HG02623 (cell line): ENCODE measurements around the gene ACOXL.

Experiments used
- ATAC-seq: cut with Tn5 transposase; IDR thresholded peaks from one replicate; pipeline ENCODE4 v1.9.1; 2021; ENCODE audit warnings: moderate library complexity; ENCODE audit not compliant: unreplicated experiment

Gene ACOXL

GRCh38 chr2:110718382-110718781 is 14.0 kb upstream of the ACOXL start:
- ATAC-seq = no peak

- ATAC-seq = no peak
These were observed 13.4 kb upstream of the ACOXL start for GRCh38 chr2:110718990-110719389.

GRCh38 chr2:110720547-110720946 is 11.8 kb upstream of the ACOXL start:
- no peak for ATAC-seq

- no peak for ATAC-seq
These were observed 7.6 kb upstream of the ACOXL start for GRCh38 chr2:110724820-110725219.

GRCh38 chr2:110725370-110725769 is 7.0 kb upstream of the ACOXL start:
- ATAC-seq = no peak

GRCh38 chr2:110725859-110726258 is 6.5 kb upstream of the ACOXL start:
- no peak for ATAC-seq

GRCh38 chr2:110726285-110726684 is 6.1 kb upstream of the ACOXL start:
- ATAC-seq = no peak

GRCh38 chr2:110727923-110728322 is 4.5 kb upstream of the ACOXL start:
- ATAC-seq = no peak

GRCh38 chr2:110729106-110729505 is 3.3 kb upstream of the ACOXL start:
- ATAC-seq = no peak

- no peak for ATAC-seq
These were observed 1.3 kb upstream of the ACOXL start for GRCh38 chr2:110731064-110731463.

- no peak for ATAC-seq
These were observed 3.0 kb downstream of the ACOXL start for GRCh38 chr2:110735366-110735765.

- ATAC-seq = no peak
These were observed 5.4 kb downstream of the ACOXL start for GRCh38 chr2:110737783-110738182.

- ATAC-seq = no peak
These were observed 8.5 kb downstream of the ACOXL start for GRCh38 chr2:110740747-110741349.

- ATAC-seq = no peak
These were observed 9.2 kb downstream of the ACOXL start for GRCh38 chr2:110741491-110741980.

- no peak for ATAC-seq
These were observed 10.0 kb downstream of the ACOXL start for GRCh38 chr2:110742412-110742811.

- no peak for ATAC-seq
These were observed 11.2 kb downstream of the ACOXL start for GRCh38 chr2:110743600-110743999.

GRCh38 chr2:110744429-110744828 is 12.1 kb downstream of the ACOXL start:
- ATAC-seq = no peak

- ATAC-seq = no peak
These were observed 12.7 kb downstream of the ACOXL start for GRCh38 chr2:110745048-110745447.

GRCh38 chr2:110746586-110747521 is 14.5 kb downstream of the ACOXL start:
- no peak for ATAC-seq

- no peak for ATAC-seq
These were observed 15.4 kb downstream of the ACOXL start for GRCh38 chr2:110747522-110748488.

- ATAC-seq = peak; percentile 95
These were observed 16.1 kb downstream of the ACOXL start for GRCh38 chr2:110748489-110748867.
